ENCODE results near the gene PMVK.

DNA sequence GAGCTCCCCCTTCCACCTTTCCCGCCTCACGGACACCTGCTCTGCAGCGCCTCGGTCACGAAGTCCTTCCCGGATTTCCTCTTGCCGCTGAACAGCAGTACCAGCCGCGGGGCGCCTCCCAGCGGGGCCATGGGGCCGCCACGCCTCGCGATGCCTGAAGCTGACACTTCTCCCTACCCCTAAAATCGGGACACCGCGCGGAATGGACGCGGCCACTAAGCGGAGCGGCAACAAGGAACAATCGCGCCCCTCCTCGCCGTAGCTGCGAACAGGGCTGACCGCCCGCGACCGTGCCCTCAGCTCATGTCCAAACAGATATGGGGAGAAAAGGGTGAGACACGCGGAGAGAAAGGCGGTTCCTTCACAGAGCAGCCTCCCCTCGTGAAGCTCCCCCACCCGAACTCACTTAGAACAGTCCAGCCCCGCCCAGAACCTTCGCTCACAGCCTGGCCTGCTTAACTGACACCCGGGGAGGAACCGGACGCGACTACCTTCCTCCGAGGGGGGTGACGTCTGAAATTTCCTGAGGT lies at the start of gene PMVK:
- TF ChIP-seq, protein P1, sequence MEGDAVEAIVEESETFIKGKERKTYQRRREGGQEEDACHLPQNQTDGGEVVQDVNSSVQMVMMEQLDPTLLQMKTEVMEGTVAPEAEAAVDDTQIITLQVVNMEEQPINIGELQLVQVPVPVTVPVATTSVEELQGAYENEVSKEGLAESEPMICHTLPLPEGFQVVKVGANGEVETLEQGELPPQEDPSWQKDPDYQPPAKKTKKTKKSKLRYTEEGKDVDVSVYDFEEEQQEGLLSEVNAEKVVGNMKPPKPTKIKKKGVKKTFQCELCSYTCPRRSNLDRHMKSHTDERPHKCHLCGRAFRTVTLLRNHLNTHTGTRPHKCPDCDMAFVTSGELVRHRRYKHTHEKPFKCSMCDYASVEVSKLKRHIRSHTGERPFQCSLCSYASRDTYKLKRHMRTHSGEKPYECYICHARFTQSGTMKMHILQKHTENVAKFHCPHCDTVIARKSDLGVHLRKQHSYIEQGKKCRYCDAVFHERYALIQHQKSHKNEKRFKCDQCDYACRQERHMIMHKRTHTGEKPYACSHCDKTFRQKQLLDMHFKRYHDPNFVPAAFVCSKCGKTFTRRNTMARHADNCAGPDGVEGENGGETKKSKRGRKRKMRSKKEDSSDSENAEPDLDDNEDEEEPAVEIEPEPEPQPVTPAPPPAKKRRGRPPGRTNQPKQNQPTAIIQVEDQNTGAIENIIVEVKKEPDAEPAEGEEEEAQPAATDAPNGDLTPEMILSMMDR (conservative IDR thresholded peaks at IDR 0.05) = peak; percentile 42; the same call in 1 of the 2 replicates
- TF ChIP-seq EZH2 (IDR thresholded peaks at IDR 0.05; ENCODE audit: low read depth) = no peak

Data from PC-9 (cell line).